ENCODE data around the gene PGLYRP3. TPM values are rescaled to one million over a fixed set of nuclear protein-coding genes. Genes with fewer than 3 reads are reported as not detected.

PGLYRP3 gene
- total RNA-seq, 1 donor from 2014 or later, result not detected

DNA sequence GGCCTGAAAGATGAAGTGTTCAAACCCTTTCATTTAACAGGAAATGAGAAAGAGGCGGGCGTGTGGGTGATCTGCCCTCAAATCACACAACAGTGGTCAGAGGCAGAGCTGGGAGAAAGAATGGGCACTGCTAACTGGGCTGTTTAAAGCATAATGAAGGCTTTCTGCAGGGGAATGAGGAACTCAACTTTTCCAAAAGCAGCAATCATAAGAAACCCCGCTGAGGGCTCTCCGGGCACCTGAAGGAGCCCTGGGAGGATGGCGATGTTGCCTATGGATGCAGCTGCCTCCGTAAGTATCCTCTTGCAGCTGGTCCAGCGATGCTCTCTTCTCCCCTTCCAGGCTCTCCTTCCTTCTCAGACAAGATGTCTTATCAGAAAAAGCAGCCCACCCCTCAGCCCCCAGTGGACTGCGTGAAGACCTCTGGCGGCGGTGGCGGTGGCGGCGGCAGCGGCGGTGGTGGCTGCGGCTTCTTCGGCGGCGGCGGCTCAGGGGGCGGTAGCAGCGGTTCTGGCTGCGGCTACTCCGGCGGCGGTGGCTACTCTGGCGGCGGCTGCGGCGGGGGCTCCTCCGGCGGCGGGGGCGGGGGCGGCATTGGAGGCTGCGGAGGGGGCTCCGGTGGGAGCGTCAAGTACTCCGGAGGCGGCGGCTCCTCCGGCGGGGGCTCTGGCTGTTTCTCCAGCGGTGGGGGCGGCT lies 52.0 kb downstream of the PGLYRP3 start:
- peak; percentile 14 for DNase-seq (ENCODE audit: low spot score)

DNA sequence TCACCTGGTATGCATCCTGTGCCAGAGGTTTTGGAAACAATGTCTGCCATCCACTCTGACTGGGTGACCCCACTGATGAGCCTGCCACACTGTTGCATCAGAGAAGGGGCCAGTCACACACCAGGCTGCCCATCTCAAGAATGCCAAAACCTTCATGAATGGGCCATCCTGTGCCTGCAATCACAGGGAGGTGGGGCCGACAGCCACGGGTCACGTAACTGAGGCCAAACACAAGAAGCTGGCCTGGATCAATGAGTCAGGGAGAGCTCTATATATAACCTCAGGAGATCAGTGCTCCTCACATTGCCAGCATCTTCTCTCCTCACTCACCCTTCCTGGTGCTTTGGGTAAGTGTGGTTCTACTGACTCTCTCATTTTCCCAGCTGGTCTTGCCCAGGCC lies 53.4 kb downstream of the PGLYRP3 start, which contains the start of gene LORICRIN:
LORICRIN (plus strand) TSS at position 301 of the 400 bp plus-strand sequence. CDS start 1,263 bp downstream, outside the sequence.
- no peak for DNase-seq (ENCODE audit: low spot score)

DNA sequence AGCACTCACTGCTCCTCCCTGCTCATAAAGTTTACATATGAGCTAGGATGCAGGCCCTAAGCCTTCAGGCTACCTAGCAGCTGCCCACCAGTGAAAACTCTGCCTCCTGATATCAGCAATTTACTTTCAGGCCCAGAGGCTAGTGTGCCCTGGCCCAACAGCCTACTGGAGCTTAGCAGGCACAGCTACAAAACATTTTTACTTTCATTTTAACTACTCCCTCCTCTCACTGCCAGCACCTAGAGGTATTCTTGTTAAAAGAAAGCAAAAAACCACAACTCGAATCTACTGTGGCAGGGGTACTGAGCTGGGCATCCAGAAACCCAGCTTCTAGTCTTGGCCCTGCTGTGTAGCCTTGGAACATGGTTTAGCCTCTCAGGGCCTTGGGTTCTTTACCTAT lies 59.1 kb downstream of the PGLYRP3 start:
- no peak for DNase-seq (ENCODE audit: low spot score)

DNA sequence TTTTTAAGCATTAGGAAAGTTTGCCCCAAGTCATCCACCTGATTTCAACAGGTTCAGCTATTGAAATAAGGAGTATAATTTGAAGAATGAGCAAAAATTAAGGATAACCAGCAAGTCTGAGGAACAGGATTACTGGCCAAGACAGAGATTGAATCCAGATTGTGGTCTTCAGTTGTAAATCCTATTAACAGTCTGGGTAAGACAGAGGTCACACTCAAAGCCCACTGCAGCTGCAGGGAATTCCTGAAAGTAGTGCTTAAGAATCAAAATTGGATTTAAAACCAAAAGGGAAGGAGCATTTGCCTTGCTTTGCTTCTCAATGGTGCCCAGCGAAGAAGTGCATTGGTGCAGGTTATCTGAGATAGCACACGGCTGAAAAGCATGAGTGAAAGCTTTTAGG lies 59.7 kb downstream of the PGLYRP3 start:
- DNase-seq (ENCODE audit: low spot score), result no peak

DNA sequence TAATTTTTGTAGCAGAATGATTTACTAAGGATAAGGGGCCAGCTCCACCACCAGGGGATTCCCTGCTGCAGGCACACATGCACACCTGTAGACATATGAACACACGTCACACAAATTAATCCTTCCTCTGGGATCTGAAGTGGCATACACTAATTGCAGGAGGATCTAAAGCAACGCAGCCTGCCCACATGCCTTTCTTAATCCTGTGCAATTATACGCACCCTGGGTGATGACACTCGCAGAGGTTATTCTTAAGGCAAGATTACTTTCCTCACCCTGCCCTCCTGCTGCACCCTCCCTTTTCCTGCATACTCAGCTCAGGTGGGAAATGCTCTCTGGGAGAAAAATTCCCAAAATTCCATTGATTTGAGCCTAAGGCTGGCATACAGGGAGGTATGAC lies 60.8 kb downstream of the PGLYRP3 start:
- no peak for DNase-seq (ENCODE audit: low spot score)

DNA sequence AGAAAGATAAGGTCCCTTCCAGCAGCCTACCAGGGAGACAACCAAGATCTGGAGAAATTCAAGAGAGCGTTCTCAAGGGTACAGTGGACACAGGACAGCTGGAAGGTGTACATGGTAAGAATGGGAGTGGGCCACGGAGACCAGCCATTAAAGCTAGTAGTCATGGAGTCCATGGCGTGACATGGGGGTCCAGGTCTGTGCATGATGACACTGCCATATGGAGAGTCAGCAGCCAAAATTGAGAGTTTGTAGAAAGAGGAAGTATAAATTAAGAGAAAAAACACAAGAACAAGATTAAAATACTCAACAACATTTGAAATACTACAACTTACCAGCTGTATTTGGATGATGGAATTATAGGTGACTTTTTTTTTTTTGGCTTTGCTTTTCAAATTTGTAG lies 61.2 kb downstream of the PGLYRP3 start:
- DNase-seq (ENCODE audit: low spot score), result no peak

DNA sequence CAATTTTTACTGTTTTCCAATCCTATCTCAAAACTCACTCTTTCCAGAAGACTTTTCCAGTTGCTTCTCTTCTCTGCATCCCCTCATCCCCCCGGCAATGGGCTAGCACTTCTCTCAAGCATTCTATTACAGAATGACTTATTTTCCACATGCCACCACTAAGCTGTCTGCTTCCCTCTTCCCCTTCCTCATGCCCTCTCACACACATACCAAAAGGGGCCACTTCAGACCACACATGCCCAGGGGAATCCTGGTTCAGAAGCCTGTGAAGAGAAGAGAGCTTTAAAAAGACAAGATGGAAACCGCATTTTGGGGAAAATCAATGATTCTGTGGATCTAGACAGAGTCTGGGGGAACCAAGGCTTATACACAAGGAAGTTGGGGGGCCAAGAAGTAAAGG lies 61.7 kb downstream of the PGLYRP3 start:
- no peak for DNase-seq (ENCODE audit: low spot score)

DNA sequence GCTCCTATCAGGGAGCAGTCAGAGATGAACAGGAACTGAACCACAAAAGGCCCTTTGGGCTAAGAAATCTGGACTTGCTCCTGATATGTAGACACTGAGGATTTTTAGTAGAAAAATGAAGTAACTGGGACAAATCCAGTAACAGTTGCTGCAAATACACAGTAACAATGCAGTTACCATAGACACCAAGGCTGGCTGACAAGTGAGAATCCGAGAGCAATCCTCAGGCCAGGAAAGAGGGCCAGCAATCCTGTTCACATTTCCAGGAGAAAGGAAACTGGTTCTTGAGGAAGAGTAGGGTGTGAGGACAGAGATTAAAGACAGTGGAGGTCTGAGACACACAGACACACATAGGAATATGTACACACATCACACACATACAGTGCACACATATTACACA lies 62.6 kb downstream of the PGLYRP3 start:
- no peak for DNase-seq (ENCODE audit: low spot score)

DNA sequence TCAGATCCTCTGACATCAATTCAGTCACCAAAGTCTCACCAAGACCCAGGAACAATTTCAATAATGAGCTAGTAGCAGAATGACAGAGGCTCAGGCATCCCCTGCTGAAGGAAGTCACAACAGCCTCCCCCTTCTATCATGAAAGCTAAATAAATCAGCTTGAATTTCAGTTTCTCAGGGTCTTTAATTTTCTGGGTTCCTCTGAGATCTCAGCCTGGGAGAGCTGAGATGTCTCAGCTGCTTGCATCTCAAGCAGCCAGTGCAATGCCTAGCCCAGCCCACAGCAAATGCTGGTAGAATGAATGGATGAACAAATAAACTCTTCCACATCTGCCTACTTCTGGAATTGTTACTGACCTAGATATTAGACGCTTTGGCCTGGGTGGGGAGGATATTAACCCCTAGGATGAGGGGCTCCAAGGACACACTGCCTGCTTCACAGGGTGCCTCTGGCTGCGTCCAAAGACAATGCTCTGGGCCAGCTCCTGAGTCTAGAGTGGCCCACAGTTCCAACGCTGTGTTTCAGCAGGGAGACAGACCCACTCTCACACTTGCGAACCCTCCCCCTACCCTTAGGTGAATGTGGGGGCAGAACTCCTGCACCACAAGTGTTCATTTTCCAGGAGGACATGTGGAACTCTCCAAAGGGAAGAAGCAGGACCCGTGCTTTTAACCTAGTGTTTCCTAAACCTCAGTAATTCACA lies 64.4 kb downstream of the PGLYRP3 start:
- DNase-seq (ENCODE audit: low spot score), result no peak

Other genes starting within 250 kb of the PGLYRP3 start
- gene SPRR2B, start 241.3 kb downstream of the PGLYRP3 start, total RNA-seq (ENCODE audit: insufficient read depth, low replicate concordance), result not detected
- gene SPRR2E, start 218.4 kb downstream of the PGLYRP3 start, total RNA-seq (ENCODE audit: insufficient read depth, low replicate concordance), result not detected
- not detected for gene SPRR2F, start 199.4 kb downstream of the PGLYRP3 start, total RNA-seq (ENCODE audit: insufficient read depth, low replicate concordance)
- gene SPRR2G, start 162.1 kb downstream of the PGLYRP3 start, total RNA-seq (ENCODE audit: insufficient read depth, low replicate concordance), result 11.3 TPM
- gene LELP1, start 109.5 kb downstream of the PGLYRP3 start, total RNA-seq (ENCODE audit: insufficient read depth, low replicate concordance), result not detected
- gene PRR9, start 95.4 kb downstream of the PGLYRP3 start, total RNA-seq (ENCODE audit: insufficient read depth, low replicate concordance), result 8.2 TPM
- gene LORICRIN, start 53.3 kb downstream of the PGLYRP3 start, total RNA-seq (ENCODE audit: insufficient read depth, low replicate concordance), result not detected
- gene PGLYRP4, start 35.9 kb upstream of the PGLYRP3 start, total RNA-seq (ENCODE audit: insufficient read depth, low replicate concordance), result 0.48 TPM
- gene S100A9, start 44.9 kb upstream of the PGLYRP3 start, total RNA-seq (ENCODE audit: insufficient read depth, low replicate concordance), result 224 TPM
- gene S100A12, start 62.7 kb upstream of the PGLYRP3 start, total RNA-seq (ENCODE audit: insufficient read depth, low replicate concordance), result not detected
- 16.6 TPM for gene S100A8, start 78.1 kb upstream of the PGLYRP3 start, total RNA-seq (ENCODE audit: insufficient read depth, low replicate concordance)
- 2.9 TPM for gene S100A7A, start 103.6 kb upstream of the PGLYRP3 start, total RNA-seq (ENCODE audit: insufficient read depth, low replicate concordance)
- gene S100A7, start 147.7 kb upstream of the PGLYRP3 start, total RNA-seq (ENCODE audit: insufficient read depth, low replicate concordance), result not detected
- gene S100A6, start 223.0 kb upstream of the PGLYRP3 start, total RNA-seq (ENCODE audit: insufficient read depth, low replicate concordance), result 216 TPM
- gene S100A5, start 228.0 kb upstream of the PGLYRP3 start, total RNA-seq (ENCODE audit: insufficient read depth, low replicate concordance), result not detected
- 122 TPM for gene S100A4, start 232.9 kb upstream of the PGLYRP3 start, total RNA-seq (ENCODE audit: insufficient read depth, low replicate concordance)
- gene S100A3, start 236.3 kb upstream of the PGLYRP3 start, total RNA-seq (ENCODE audit: insufficient read depth, low replicate concordance), result not detected

Measured in umbilical cord (tissue), 2 donors.